Measurements from ENCODE around the gene C20orf144. TPM values are rescaled to one million over a fixed set of nuclear protein-coding genes. Genes with fewer than 3 reads are reported as not detected.

C20orf144 gene
- total and polyA plus RNA-seq, 2 donors = 0.03 TPM; not detected in 1

DNA sequence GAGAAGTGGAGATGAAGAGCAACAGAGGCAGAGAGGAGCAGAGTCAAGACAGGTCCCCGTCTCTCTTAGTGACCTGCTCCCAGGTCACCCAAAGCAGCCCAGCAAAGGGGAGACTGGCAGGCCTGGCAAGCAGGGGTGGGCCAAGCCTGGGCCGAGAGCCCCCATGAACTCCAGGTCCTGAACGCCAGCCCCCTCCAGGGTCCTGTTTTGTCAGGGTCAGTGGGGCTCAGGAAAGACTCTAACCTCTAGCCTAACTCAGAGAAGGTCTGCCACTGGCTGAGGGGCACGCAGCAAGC, 10.9 kb downstream of the C20orf144 start:
- no peak overlapping the region for H3K27ac ChIP-seq (ENCODE audit: low read depth)
- peak overlapping the region; percentile 78 for H3K4me3 ChIP-seq (ENCODE audit: low read depth, low read length)
- WGBS = 68% methylated on average over 4 of the region's 4 CpGs
- H3K36me3 ChIP-seq (ENCODE audit: insufficient read depth) = no peaks in the 10 kb centered on the region
- DNase-seq (ENCODE audit: extremely low spot score) = no peak
- H3K4me1 ChIP-seq (ENCODE audit: insufficient read depth) = no peaks in the 10 kb centered on the region

DNA sequence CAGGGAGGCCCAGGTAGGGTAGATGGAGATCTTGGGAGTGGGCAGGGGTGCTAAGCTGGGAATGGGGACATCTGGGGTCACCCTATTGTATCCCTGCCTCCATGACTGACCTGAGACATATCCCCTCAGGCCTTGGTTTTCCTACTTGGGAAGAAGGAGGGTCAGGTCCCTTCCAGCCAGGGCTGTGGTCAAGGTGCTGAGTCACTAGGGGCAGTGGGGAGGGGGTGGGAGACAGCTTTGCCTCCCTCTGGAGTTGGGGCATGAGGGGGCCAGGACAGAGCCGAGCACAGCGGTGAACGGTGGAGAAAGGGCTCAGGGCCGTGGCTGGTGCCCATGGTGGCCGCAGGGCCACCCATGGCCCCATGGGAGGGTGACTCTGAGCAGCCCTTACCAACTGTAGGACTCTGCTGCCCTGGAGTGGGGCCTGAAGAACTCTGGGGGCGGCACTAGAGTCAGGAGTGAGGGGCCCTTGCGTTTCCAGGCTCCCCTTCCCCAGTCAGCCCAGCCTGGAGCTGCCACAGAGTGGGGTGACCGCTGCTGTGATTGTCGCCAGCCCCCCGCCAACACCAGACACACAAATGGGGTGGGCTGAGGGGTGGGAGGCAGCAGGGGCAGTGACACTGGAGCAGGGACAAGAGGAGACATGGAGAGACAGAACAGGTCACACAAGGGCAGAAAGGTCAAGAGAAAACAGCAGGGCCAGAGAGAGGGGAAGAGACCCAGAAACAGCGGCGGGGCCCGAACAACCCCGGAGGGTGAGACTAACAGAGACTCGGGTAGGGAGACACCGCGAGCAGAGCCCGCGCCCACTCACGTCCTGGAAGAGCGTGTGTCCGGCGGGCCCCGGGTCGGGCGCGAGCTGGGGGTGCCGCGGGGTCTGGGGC, 11.5 kb downstream of the C20orf144 start:
- WGBS = 16% methylated on average over 29 of the region's 29 CpGs
- H3K27ac ChIP-seq (ENCODE audit: low read depth) = no peak overlapping the region
- DNase-seq (ENCODE audit: extremely low spot score) = no peak
- no peaks in the 10 kb centered on the region for H3K36me3 ChIP-seq (ENCODE audit: insufficient read depth)
- no peaks in the 10 kb centered on the region for H3K4me1 ChIP-seq (ENCODE audit: insufficient read depth)
- H3K4me3 ChIP-seq (ENCODE audit: low read depth, low read length) = peak overlapping the region; percentile 78

DNA sequence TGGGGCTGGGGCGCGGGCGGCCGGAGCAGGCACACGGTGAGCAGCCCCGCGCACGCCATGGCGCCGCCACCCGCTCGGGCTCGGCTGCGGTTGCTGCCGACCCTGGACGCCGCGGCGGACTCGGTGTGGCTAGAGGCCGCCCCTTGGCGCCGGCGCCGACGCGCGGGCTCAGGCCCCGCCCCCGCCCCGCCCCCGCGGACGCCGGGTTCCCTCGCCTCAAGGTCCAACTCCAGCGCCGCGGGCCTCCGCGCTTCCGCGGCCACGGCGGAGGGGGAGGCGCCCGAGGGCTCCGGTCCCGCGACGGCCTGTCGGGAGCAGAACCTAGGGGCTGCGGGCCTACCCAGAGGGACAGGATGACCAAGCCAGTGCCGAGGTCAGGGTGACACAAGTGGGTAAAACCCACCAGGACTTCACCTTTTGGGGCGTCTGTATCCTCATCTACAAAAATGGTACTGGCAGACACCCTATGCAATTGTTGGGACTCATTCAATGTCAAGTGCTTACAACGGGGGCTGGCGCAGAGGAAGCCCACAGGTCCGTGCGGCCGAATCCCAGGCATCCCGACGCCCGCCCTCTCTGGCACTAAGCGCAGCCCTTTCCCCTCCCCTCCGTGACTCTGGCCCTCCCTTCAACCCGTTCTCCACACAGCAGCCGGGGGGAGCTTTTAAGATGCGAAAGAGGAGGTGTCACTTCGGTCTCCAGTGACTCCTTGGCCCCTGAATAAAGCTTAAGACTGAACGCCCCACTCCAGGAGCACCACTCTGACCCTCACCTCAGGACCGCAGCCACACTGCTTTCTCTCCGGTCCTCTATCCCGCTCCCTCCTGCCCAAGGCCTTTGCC, 12.4 kb downstream of the C20orf144 start, which contains the start of gene NECAB3:
TSS of gene NECAB3 (minus strand) at position 135 of the 842 bp plus-strand sequence. CDS start at position 59, 76 bp downstream.
- 3% methylated on average over 73 of the region's 73 CpGs for WGBS
- Histone ChIP-seq H3K4me3 (ENCODE audit: low read depth, low read length) (peak within 1 kb of the TSS; percentile 78), H3K27ac (ENCODE audit: low read depth) (peak within 1 kb of the TSS; percentile 85), H3K36me3 (ENCODE audit: insufficient read depth) (no peaks in the 10 kb centered on the region), H3K4me1 (ENCODE audit: insufficient read depth) (no peaks in the 10 kb centered on the region)
- no peak for DNase-seq (ENCODE audit: extremely low spot score)

DNA sequence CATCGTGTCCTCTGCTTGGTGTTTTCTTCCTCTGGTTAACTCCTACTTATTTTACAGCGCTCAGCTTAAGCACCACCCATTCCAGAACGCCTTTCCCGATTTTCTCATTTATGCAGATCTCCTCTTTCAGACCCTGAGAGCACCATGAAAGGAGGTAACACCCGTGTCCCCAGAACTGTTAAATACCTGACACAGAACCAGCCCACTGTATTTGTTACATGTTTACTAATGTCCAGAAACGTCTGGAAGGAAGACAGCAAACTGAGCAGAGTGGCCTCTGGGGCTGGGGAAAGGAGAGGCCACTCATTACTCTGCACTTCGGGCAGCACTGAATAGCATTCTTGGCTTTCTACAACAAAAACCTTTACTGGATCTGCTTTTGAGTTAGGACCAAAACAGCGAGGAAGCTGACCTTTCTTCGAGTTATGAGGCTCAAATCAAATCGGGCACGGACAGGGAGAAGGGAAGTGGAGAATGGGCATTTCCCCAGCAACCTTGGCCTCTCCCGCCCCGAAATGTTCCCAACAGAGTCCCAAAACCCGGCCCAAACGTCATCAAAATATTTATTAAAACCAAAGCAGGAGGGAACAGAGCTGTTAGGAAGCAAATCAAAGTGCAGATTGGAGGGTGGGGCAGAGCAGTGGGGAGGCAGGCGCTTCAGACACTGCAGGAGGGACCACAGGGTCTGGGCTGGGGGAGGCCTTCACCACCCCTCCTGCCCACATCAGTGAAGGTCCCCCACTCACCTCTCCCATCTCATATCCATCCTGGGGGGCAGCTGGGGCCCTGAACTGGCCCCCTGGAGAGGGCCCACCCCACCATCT, 13.2 kb downstream of the C20orf144 start:
- 24% methylated on average over 16 of the region's 16 CpGs for WGBS
- no peak overlapping the region for H3K4me3 ChIP-seq (ENCODE audit: low read depth, low read length)
- peak overlapping the region; percentile 77 for H3K27ac ChIP-seq (ENCODE audit: low read depth)
- no peak for DNase-seq (ENCODE audit: extremely low spot score)
- H3K36me3 ChIP-seq (ENCODE audit: insufficient read depth) = no peaks in the 10 kb centered on the region
- H3K4me1 ChIP-seq (ENCODE audit: insufficient read depth) = no peaks in the 10 kb centered on the region

GRCh38 chr20:33676121-33676520, 14.0 kb downstream of the C20orf144 start:
- H3K4me3 ChIP-seq (ENCODE audit: low read depth, low read length) = no peak overlapping the region
- WGBS = 90% methylated on average over 11 of the region's 11 CpGs
- H3K36me3 ChIP-seq (ENCODE audit: insufficient read depth) = no peaks in the 10 kb centered on the region

DNA sequence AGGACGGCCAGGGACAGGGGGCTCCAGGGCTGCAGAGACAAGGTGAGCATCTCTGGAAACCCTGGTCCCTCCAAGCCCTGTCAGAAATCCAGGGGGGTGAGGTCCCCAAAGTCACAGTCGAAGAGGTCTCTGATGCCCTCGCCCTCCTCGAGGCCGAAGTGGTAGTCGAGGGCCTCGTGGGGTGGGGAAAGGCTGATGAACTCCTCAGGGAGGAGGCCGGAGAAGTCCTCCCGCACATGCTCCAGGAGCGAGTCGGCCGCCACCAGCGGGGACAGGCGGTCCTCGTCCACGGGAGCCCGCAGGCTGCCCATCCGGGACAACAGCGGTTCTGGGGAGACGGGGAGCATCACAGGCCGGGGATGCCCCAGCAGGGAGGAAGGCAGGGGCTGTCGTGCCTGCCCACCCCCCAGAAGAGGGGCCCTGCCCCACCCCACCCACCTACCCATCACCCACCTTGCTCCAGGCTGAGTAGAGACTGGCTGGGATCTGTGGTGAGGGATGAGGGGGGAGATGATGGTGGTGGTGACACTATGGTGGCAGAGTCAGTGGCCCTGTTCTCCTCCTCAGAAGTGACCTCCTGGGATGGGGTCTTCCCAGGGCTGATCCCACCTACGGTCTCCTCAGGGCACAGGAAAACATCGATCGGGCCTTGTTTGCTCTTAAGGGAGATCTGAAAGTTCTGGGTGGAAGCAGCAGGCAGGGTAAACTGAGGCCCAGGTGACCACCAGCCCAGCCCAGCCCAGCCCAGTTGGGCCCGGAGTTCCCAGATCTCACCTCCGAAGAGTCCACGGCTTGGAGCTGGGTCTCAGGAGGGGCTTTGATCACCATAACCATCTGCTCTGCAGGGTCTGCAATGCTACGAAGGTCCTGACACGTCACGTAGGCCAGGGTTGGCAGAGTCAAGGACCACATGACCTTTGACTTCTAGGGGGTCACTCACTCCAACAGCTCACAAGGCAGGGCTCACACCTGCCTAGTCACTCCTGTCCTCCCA, 14.8 kb downstream of the C20orf144 start:
- no peak for DNase-seq (ENCODE audit: extremely low spot score)
- Histone ChIP-seq H3K27ac (ENCODE audit: low read depth) (no peak overlapping the region), H3K4me1 (ENCODE audit: insufficient read depth) (no peaks in the 10 kb centered on the region), H3K36me3 (ENCODE audit: insufficient read depth) (no peaks in the 10 kb centered on the region), H3K4me3 (ENCODE audit: low read depth, low read length) (no peak overlapping the region)
- WGBS = 94% methylated on average over 31 of the region's 31 CpGs

More at GRCh38 chr20:33676121-33676520, 14.0 kb downstream of the C20orf144 start:
- H3K4me1 ChIP-seq (ENCODE audit: insufficient read depth) = no peaks in the 10 kb centered on the region
- peak overlapping the region; percentile 77 for H3K27ac ChIP-seq (ENCODE audit: low read depth)
- DNase-seq (ENCODE audit: extremely low spot score) = no peak

DNA sequence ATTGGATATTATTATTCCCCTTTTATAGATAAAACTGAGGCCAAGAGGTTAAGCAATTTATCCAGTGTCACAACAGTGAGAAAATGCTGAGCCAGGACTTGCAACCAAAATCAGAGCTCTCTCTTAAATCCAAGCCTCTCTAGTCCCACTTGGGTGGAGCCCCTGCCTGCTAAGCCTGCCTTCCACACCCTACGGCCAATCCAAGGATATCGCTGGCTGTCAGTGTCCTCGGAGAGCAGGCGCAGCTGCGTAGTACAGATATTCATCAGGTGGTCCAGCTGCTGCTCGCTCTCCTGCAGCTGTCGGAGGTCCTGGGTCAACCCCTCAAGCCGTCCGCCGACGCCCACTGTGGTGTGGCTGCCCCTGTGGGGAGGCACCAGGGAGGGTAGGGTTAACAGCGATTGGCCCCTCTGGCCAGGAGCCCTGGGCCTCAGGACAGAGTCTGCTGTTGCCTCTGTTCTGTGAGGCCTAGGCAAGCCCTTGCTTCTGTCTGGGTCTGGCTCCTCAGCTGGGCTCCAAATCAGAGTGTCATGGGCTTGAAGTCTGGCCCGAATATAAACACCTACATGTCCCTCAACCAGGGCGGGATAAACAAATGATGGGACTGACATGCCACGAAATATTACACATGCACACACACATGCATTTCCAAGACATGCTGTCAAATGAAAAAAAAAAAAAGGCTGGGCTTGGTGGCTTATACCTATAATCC, 16.0 kb downstream of the C20orf144 start:
- Histone ChIP-seq H3K4me1 (ENCODE audit: insufficient read depth) (no peaks in the 10 kb centered on the region), H3K27ac (ENCODE audit: low read depth) (no peak overlapping the region), H3K4me3 (ENCODE audit: low read depth, low read length) (no peak overlapping the region), H3K36me3 (ENCODE audit: insufficient read depth) (no peaks in the 10 kb centered on the region)
- 57% methylated on average over 15 of the region's 15 CpGs for WGBS
- no peak for DNase-seq (ENCODE audit: extremely low spot score)

- no peak for DNase-seq (ENCODE audit: extremely low spot score)
Measured at GRCh38 chr20:33679758-33680485, 17.8 kb downstream of the C20orf144 start.

DNA sequence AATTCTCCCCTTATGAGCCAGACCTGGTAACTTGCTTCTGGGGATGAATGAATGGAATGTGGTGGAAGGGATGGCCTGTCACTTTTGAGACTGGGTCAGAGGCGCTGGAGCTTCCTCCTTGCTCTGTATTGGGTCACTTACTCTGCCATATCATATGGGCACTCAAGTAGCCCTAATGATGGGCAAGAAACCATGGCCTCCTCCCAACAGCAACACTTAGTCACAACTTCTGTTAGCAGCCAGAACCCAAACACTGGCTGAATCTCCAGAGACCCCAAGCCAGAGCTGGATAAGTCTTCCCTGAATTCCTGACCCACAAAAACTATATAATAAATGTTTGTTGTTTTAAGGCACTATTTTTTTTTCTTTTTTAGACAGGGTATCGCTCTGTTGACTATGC, 18.6 kb downstream of the C20orf144 start:
- Histone ChIP-seq H3K4me3 (ENCODE audit: low read depth, low read length) (no peak overlapping the region), H3K27ac (ENCODE audit: low read depth) (no peak overlapping the region), H3K36me3 (ENCODE audit: insufficient read depth) (no peaks in the 10 kb centered on the region), H3K4me1 (ENCODE audit: insufficient read depth) (peaks cover 2% of the 10 kb centered on the region)
- 89% methylated on average over 2 of the region's 2 CpGs for WGBS
- DNase-seq (ENCODE audit: extremely low spot score) = no peak

More at GRCh38 chr20:33679758-33680485, 17.8 kb downstream of the C20orf144 start:
- WGBS = 89% methylated on average over 20 of the region's 20 CpGs
- H3K36me3 ChIP-seq (ENCODE audit: insufficient read depth) = no peaks in the 10 kb centered on the region
- H3K4me3 ChIP-seq (ENCODE audit: low read depth, low read length) = no peak overlapping the region
- peaks cover 2% of the 10 kb centered on the region for H3K4me1 ChIP-seq (ENCODE audit: insufficient read depth)
- H3K27ac ChIP-seq (ENCODE audit: low read depth) = no peak overlapping the region

- no peak overlapping the region for H3K4me3 ChIP-seq (ENCODE audit: low read depth, low read length)
- H3K27ac ChIP-seq (ENCODE audit: low read depth) = no peak overlapping the region
- DNase-seq (ENCODE audit: extremely low spot score) = no peak
- H3K36me3 ChIP-seq (ENCODE audit: insufficient read depth) = no peaks in the 10 kb centered on the region
- peaks cover 2% of the 10 kb centered on the region for H3K4me1 ChIP-seq (ENCODE audit: insufficient read depth)
- 84% methylated on average over 5 of the region's 5 CpGs for WGBS
Measured at GRCh38 chr20:33681288-33681687, 19.2 kb downstream of the C20orf144 start.

- no peak for DNase-seq (ENCODE audit: extremely low spot score)
- H3K27ac ChIP-seq (ENCODE audit: low read depth) = no peak overlapping the region
- no peaks in the 10 kb centered on the region for H3K36me3 ChIP-seq (ENCODE audit: insufficient read depth)
- H3K4me3 ChIP-seq (ENCODE audit: low read depth, low read length) = no peak overlapping the region
- 85% methylated on average over 9 of the region's 9 CpGs for whole genome bisulfite sequencing
- H3K4me1 ChIP-seq (ENCODE audit: insufficient read depth) = peaks cover 2% of the 10 kb centered on the region
Measured at GRCh38 chr20:33681728-33682353, 19.7 kb downstream of the C20orf144 start.

Measured in urinary bladder (tissue), 4 donors.